A673 (cell line): Measurements from ENCODE around the gene SMYD3. TPM values are rescaled to one million over a fixed set of nuclear protein-coding genes. Genes with fewer than 3 reads are reported as not detected.

ENCODE experiments used
- BruUV-seq: library from RNA; stranded (reverse); fragments of 400-500 nt; replicated peaks from 2 replicates; lab custom pipeline; 2021; lab: Mats Ljungman, UMichigan
- CTCF ChIA-PET: fragments of 300-600 bp; sonication (Branson Sonifier 250); formaldehyde crosslinking; loops from one replicate; lab custom pipeline; 2022; ENCODE audit warnings: antibody characterized with exemption; lab: Charles Lee
- POLR2A ChIA-PET: fragments of 300-600 bp; sonication (Branson Sonifier 250); formaldehyde crosslinking; loops from one replicate; lab custom pipeline; 2022; ENCODE audit warnings: antibody characterized with exemption; ENCODE audit not compliant: low non-redundant PET; lab: Charles Lee
- DNase-seq: peaks from one replicate; pipeline ENCODE4 v3.0.0-alpha.2; 2015; ENCODE audit warnings: low spot score
- H3K27ac ChIP-seq: fragments of 200-600 bp; sonication (generic); 2 replicates; pipeline ENCODE4 v1.5.1; 2016; ENCODE audit warnings: mixed run types, low read depth, mild to moderate bottlenecking, mixed read lengths, antibody characterized with exemption, low read length; ENCODE audit not compliant: poor library complexity, severe bottlenecking
- H3K27me3 ChIP-seq: fragments of 200-600 bp; sonication (generic); replicated peaks from 2 replicates; pipeline ENCODE4 v1.6.1; 2017; ENCODE audit warnings: mixed run types, low read depth, mild to moderate bottlenecking, mixed read lengths, antibody characterized with exemption, low read length; ENCODE audit not compliant: insufficient read depth, poor library complexity
- H3K36me3 ChIP-seq: fragments of 200-600 bp; sonication (generic); 2 replicates; pipeline ENCODE4 v1.6.1; 2016; ENCODE audit warnings: mixed run types, mild to moderate bottlenecking, mixed read lengths, antibody characterized with exemption, low read length; ENCODE audit not compliant: insufficient read depth, poor library complexity, severe bottlenecking
- H3K4me1 ChIP-seq: fragments of 200-600 bp; sonication (generic); 2 replicates; pipeline ENCODE4 v1.6.1; 2017; ENCODE audit warnings: mixed run types, mild to moderate bottlenecking, mixed read lengths, antibody characterized with exemption, low read length; ENCODE audit not compliant: insufficient read depth, poor library complexity, severe bottlenecking
- H3K4me3 ChIP-seq: fragments of 200-600 bp; sonication (generic); 2 replicates; pipeline ENCODE4 v1.5.1; 2016; ENCODE audit warnings: low read depth, mixed run types, mild to moderate bottlenecking, mixed read lengths, low read length; ENCODE audit not compliant: poor library complexity, severe bottlenecking
- H3K9me3 ChIP-seq: fragments of 200-600 bp; sonication (generic); 2 replicates; pipeline ENCODE4 v1.6.1; 2016; ENCODE audit warnings: mixed run types, low read depth, mild to moderate bottlenecking, mixed read lengths, antibody characterized with exemption, low read length; ENCODE audit not compliant: poor library complexity, severe bottlenecking
- EZH2 ChIP-seq: fragments of 200-600 bp; sonication (generic); IDR thresholded peaks from 2 replicates; pipeline ENCODE4 v1.6.1; 2017; ENCODE audit warnings: borderline replicate concordance, low read depth, mild to moderate bottlenecking, mixed read lengths, antibody characterized with exemption, low read length; ENCODE audit not compliant: poor library complexity, severe bottlenecking
- intact Hi-C: fragments of 100-400 bp; cut with micrococcal nuclease; formaldehyde crosslinking; loops from one replicate; pipeline ENCODE4 v1.10.0; 2022; ENCODE audit not compliant: unreplicated experiment
- total RNA-seq: library from RNA; stranded (reverse); gene quantifications from 2 replicates; pipeline ENCODE4 v1.2.3, GENCODE V29; 2021
- TF ChIP-seq, protein P1 (sequence below): fragments of 300-800, 200-600 bp; sonication (generic); conservative IDR thresholded peaks from 2 replicates; pipeline ENCODE4 v1.5.1; 2017; ENCODE audit warnings: low read depth, mild to moderate bottlenecking, antibody characterized with exemption, low read length, moderate library complexity, mixed read lengths

The SMYD3 gene
- total RNA-seq, 1 experiment from 2014 or later: 29.0 TPM

DNA sequence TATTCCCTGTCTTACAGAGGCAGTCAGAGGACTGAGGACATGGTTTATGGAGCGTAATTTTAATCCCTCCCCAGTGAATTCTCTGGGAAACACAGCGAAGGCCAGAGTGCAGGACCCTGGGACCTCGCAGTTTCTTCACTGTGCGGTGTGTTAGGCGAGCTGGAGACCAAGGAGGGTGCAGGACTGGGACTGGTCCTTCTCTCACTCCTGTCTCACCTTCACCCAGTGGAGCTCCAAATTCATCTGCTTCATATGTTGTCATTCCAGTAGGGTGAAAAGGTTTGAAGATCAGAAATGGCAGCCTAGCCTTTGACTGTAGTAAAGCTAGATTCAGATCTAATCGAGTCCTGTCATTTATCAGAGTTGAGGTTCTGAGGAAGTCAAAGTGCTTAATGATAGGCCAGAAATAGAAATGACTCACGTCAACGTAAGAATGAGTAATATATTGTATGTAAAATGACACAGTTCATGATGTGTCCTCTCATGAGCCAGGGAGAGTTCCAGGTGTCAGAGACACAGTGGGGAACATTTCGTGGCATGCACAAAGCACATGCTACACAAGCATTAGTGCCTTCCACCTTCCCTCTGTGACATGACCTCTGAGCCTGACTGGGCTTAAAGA, 647.5 kb downstream of the SMYD3 start:
- Histone ChIP-seq H3K27ac (no peak overlapping the region), H3K4me1 (no peaks in the 10 kb centered on the region), H3K36me3 (no peaks in the 10 kb centered on the region), H3K27me3 (no peaks in the 10 kb centered on the region), H3K4me3 (no peak overlapping the region), H3K9me3 (no peaks in the 10 kb centered on the region)
- intact Hi-C loops: no loop called here
- DNase-seq: no peak
- no peak for TF ChIP-seq EZH2
- TF ChIP-seq, protein P1, sequence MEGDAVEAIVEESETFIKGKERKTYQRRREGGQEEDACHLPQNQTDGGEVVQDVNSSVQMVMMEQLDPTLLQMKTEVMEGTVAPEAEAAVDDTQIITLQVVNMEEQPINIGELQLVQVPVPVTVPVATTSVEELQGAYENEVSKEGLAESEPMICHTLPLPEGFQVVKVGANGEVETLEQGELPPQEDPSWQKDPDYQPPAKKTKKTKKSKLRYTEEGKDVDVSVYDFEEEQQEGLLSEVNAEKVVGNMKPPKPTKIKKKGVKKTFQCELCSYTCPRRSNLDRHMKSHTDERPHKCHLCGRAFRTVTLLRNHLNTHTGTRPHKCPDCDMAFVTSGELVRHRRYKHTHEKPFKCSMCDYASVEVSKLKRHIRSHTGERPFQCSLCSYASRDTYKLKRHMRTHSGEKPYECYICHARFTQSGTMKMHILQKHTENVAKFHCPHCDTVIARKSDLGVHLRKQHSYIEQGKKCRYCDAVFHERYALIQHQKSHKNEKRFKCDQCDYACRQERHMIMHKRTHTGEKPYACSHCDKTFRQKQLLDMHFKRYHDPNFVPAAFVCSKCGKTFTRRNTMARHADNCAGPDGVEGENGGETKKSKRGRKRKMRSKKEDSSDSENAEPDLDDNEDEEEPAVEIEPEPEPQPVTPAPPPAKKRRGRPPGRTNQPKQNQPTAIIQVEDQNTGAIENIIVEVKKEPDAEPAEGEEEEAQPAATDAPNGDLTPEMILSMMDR: no peak
- ChIA-PET CTCF (no interaction called here), POLR2A (no interaction called here)
- no TSS peak for BruUV-seq

GRCh38 chr1:245858722-245859492, 648.2 kb downstream of the SMYD3 start:
- DNase-seq: peak; percentile 9
- Histone ChIP-seq H3K4me3 (no peak overlapping the region), H3K27ac (no peak overlapping the region), H3K9me3 (no peaks in the 10 kb centered on the region), H3K36me3 (no peaks in the 10 kb centered on the region), H3K4me1 (no peaks in the 10 kb centered on the region), H3K27me3 (no peaks in the 10 kb centered on the region)
- ChIA-PET POLR2A (no interaction called here), CTCF (no interaction called here)
- no peak for TF ChIP-seq EZH2
- TF ChIP-seq, protein P1: peak; percentile 36; the same call in 1 of the 2 replicates
- BruUV-seq: no TSS peak
- intact Hi-C loops: no loop called here

GRCh38 chr1:245858022-245858721, 648.9 kb downstream of the SMYD3 start:
- H3K27ac ChIP-seq: no peak overlapping the region
- peak; percentile 5 for DNase-seq
- no peak for TF ChIP-seq EZH2
- TF ChIP-seq, protein P1: no peak
- no peaks in the 10 kb centered on the region for H3K36me3 ChIP-seq
- H3K27me3 ChIP-seq: no peaks in the 10 kb centered on the region
- POLR2A ChIA-PET: no interaction called here
- CTCF ChIA-PET: no interaction called here
- no TSS peak for BruUV-seq
- intact Hi-C loops: no loop called here
- H3K4me3 ChIP-seq: no peak overlapping the region
- no peaks in the 10 kb centered on the region for H3K4me1 ChIP-seq
- H3K9me3 ChIP-seq: no peaks in the 10 kb centered on the region
